Liver (tissue), 9 donors: ENCODE results near the gene FARS2. TPM values are rescaled to one million over a fixed set of nuclear protein-coding genes. Genes with fewer than 3 reads are reported as not detected.

Source experiments
- DNase-seq: peaks from one replicate; pipeline ENCODE4 v3.0.0-alpha.2; 2017; ENCODE audit warnings: low spot score
- H3K27ac ChIP-seq, 2 donors: one replicate each; pipeline ENCODE4 v1.7.0; 2013; ENCODE audit warnings: inconsistent platforms in 2 of 2, low read length in 2 of 2, control low read depth in 1 of 2, low read depth in 1 of 2, mild to moderate bottlenecking in 1 of 2
- H3K27me3 ChIP-seq, 4 donors: one replicate each; pipeline versions ENCODE4 v1.6.1 to v1.7.0; 2013; ENCODE audit warnings: low read length in 3 of 4, inconsistent platforms in 1 of 4, mild to moderate bottlenecking in 1 of 4, moderate library complexity in 1 of 4; ENCODE audit not compliant: control insufficient read depth in 4 of 4, insufficient read depth in 4 of 4
- H3K36me3 ChIP-seq, 4 donors: one replicate each; pipeline versions ENCODE4 v1.6.1 to v1.7.0; 2013; ENCODE audit warnings: low read length in 3 of 4, mild to moderate bottlenecking in 3 of 4, low read depth in 1 of 4, moderate library complexity in 1 of 4; ENCODE audit not compliant: control insufficient read depth in 4 of 4, insufficient read depth in 3 of 4
- H3K4me1 ChIP-seq, 4 donors: one replicate each; pipeline versions ENCODE4 v1.6.1 to v1.7.0; 2013; ENCODE audit warnings: low read length in 3 of 4, mild to moderate bottlenecking in 3 of 4, moderate library complexity in 1 of 4; ENCODE audit not compliant: control insufficient read depth in 4 of 4, insufficient read depth in 4 of 4
- H3K4me3 ChIP-seq, 3 donors: one replicate each; pipeline versions ENCODE4 v1.6.1 to v1.7.0; 2013; ENCODE audit warnings: low read length in 3 of 3, control low read depth in 1 of 3, low read depth in 1 of 3, mild to moderate bottlenecking in 1 of 3
- H3K9ac ChIP-seq, 2 donors: one replicate each; pipeline ENCODE4 v1.7.0; 2013; ENCODE audit warnings: low read length in 2 of 2, mild to moderate bottlenecking in 2 of 2, moderate library complexity in 2 of 2, control low read depth in 1 of 2, low read depth in 1 of 2
- H3K9me3 ChIP-seq, 4 donors: one replicate each; pipeline versions ENCODE4 v1.6.1 to v1.7.0; 2013; ENCODE audit warnings: low read length in 3 of 4; ENCODE audit not compliant: control insufficient read depth in 4 of 4
- EGR1 ChIP-seq, 2 donors: IDR thresholded peaks; 2 replicates each; pipeline ENCODE4 v1.6.1; 2016 to 2018; ENCODE audit warnings: antibody characterized with exemption in 2 of 2, low read depth in 2 of 2
- FOXA1 ChIP-seq: IDR thresholded peaks from 2 replicates; pipeline ENCODE4 v1.6.1; 2016; ENCODE audit warnings: antibody characterized with exemption
- FOXA2 ChIP-seq: IDR thresholded peaks from 2 replicates; pipeline ENCODE4 v1.6.1; 2016; ENCODE audit warnings: antibody characterized with exemption
- GABPA ChIP-seq, 2 donors: IDR thresholded peaks in 1 of 2; conservative IDR thresholded peaks in 1 of 2; 2 replicates each; pipeline ENCODE4 v1.6.1; 2016; ENCODE audit warnings: antibody characterized with exemption in 2 of 2, mild to moderate bottlenecking in 1 of 2, moderate library complexity in 1 of 2
- HNF4A ChIP-seq, 2 donors: conservative IDR thresholded peaks; 2 replicates each; pipeline ENCODE4 v1.6.1; 2016; ENCODE audit warnings: antibody characterized with exemption in 2 of 2, mild to moderate bottlenecking in 2 of 2
- HNF4G ChIP-seq: IDR thresholded peaks from 2 replicates; pipeline ENCODE4 v1.6.1; 2016; ENCODE audit warnings: antibody characterized with exemption
- JUND ChIP-seq, 2 donors: IDR thresholded peaks; 2 replicates each; pipeline ENCODE4 v1.6.1; 2016; ENCODE audit warnings: antibody characterized with exemption in 2 of 2
- NR2F2 ChIP-seq: IDR thresholded peaks from 2 replicates; pipeline ENCODE4 v1.6.1; 2016; ENCODE audit warnings: antibody characterized with exemption
- RAD21 ChIP-seq, 2 donors: IDR thresholded peaks; 2 replicates each; pipeline ENCODE4 v1.6.1; 2016; ENCODE audit warnings: antibody characterized with exemption in 2 of 2, mild to moderate bottlenecking in 2 of 2
- REST ChIP-seq: IDR thresholded peaks from 2 replicates; pipeline ENCODE4 v1.6.1; 2016; ENCODE audit warnings: antibody characterized with exemption, mild to moderate bottlenecking
- RXRA ChIP-seq, 2 donors: IDR thresholded peaks; 2 replicates each; pipeline ENCODE4 v1.6.1; 2017 to 2018; ENCODE audit warnings: antibody characterized with exemption in 2 of 2, mild to moderate bottlenecking in 1 of 2
- SP1 ChIP-seq: IDR thresholded peaks from 2 replicates; pipeline ENCODE4 v1.6.1; 2018; ENCODE audit warnings: antibody characterized with exemption, mild to moderate bottlenecking
- TAF1 ChIP-seq: conservative IDR thresholded peaks from 2 replicates; pipeline ENCODE4 v1.6.1; 2016; ENCODE audit warnings: antibody characterized with exemption, mild to moderate bottlenecking
- YY1 ChIP-seq: IDR thresholded peaks from 2 replicates; pipeline ENCODE4 v1.6.1; 2016; ENCODE audit warnings: antibody characterized with exemption, mild to moderate bottlenecking
- ZBTB33 ChIP-seq: IDR thresholded peaks from 2 replicates; pipeline ENCODE4 v1.6.1; 2016; ENCODE audit warnings: antibody characterized with exemption
- WGBS: extraction: QIAGEN DNeasy Blood & Tissue Kit; methylation state at CpG from one replicate; pipeline ENCODE4 v1.1.7; 2013; 5-methylcytosine and 5-hydroxymethylcytosine counted together
- polyA plus RNA-seq, 2 donors: library from polyadenylated mRNA; stranded (reverse) in 1 of 2; unstranded in 1 of 2; fragments of 200-250 nt in 1 of 2; fragments of >200 nt in 1 of 2; fragmentation: Nextera tagmentation in 1 of 2; extraction: Ambion mirVana in 1 of 2; gene quantifications; one replicate each; pipeline versions ENCODE4 v1.2.1 to v1.2.3, GENCODE V29; 2013 to 2015
- total RNA-seq, 2 donors: library from RNA; depleted of rRNA; stranded (reverse); fragments of >200 nt; gene quantifications; one replicate each; pipeline ENCODE4 v1.2.3, GENCODE V29; 2014
- TF ChIP-seq, protein P1 (sequence below): IDR thresholded peaks from 2 replicates; pipeline ENCODE4 v1.6.1; 2016; ENCODE audit warnings: antibody characterized with exemption
- TF ChIP-seq, protein P2 (sequence below): fragments of 150-350 bp; IDR thresholded peaks from 2 replicates; pipeline ENCODE4 v1.5.1; 2017; ENCODE audit warnings: improper control_type of control experiment, low read depth, low read length; ENCODE audit not compliant: missing input control
- TF ChIP-seq, protein P3 (sequence below): IDR thresholded peaks from 2 replicates; pipeline ENCODE4 v1.6.1; 2016; ENCODE audit warnings: antibody characterized with exemption
- donor health status: healthy.
- donor health status: healthy.
- donor health status: healthy.
- donor health status: healthy.
- donor health status: healthy.

FARS2 gene
- total and polyA plus RNA-seq, 4 donors = 7.8 to 25.9 (median 11.2) TPM

DNA sequence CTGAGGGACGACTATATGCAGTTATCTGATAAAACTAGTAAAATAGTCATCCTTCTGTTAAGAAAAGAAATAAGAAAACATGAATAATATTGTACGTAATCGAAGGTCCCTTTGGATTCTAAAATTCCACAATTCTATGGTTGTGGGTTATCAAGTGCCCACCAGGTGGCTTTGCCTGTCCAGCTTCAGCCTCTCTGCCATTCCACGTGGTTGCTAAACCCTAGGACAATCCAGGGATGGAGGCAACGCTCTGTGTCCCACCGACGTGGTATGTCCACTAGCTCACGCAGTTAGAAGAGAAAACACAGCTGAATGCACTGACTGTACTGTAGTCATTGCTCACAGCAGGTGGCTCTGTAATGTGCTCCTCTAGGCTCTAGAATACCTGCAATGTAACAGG lies 349.3 kb downstream of the FARS2 start:
- DNase-seq = no peak
- no peak overlapping the region for H3K9ac ChIP-seq
- WGBS = 95% methylated on average over 8 of the region's 8 CpGs
- H3K4me1 ChIP-seq = no peaks in the 10 kb centered on the region
- no peak overlapping the region for H3K27ac ChIP-seq
- H3K36me3 ChIP-seq = peaks cover 0 to 3% (median 0%) of the 10 kb centered on the region in 4 donors
- no peak overlapping the region for H3K4me3 ChIP-seq
- no peaks in the 10 kb centered on the region for H3K27me3 ChIP-seq
- H3K9me3 ChIP-seq = no peaks in the 10 kb centered on the region
- TF ChIP-seq REST (no peak), NR2F2 (no peak), HNF4G (no peak), RAD21 (IDR thresholded peaks at IDR 0.05) (no peak), GABPA (IDR thresholded peaks at IDR 0.05 in 1 of 2, conservative IDR thresholded peaks at IDR 0.05 in 1 of 2) (no peak), SP1 (no peak), TAF1 (no peak), JUND (IDR thresholded peaks at IDR 0.05) (no peak), ZBTB33 (no peak), FOXA2 (no peak), FOXA1 (no peak), HNF4A (conservative IDR thresholded peaks at IDR 0.05) (no peak), EGR1 (IDR thresholded peaks at IDR 0.05; ENCODE audit: low read depth in 2 of 2) (no peak), YY1 (no peak), RXRA (IDR thresholded peaks at IDR 0.05) (no peak)
- TF ChIP-seq, protein P1, sequence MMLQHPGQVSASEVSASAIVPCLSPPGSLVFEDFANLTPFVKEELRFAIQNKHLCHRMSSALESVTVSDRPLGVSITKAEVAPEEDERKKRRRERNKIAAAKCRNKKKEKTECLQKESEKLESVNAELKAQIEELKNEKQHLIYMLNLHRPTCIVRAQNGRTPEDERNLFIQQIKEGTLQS = no peak
- TF ChIP-seq, protein P2, sequence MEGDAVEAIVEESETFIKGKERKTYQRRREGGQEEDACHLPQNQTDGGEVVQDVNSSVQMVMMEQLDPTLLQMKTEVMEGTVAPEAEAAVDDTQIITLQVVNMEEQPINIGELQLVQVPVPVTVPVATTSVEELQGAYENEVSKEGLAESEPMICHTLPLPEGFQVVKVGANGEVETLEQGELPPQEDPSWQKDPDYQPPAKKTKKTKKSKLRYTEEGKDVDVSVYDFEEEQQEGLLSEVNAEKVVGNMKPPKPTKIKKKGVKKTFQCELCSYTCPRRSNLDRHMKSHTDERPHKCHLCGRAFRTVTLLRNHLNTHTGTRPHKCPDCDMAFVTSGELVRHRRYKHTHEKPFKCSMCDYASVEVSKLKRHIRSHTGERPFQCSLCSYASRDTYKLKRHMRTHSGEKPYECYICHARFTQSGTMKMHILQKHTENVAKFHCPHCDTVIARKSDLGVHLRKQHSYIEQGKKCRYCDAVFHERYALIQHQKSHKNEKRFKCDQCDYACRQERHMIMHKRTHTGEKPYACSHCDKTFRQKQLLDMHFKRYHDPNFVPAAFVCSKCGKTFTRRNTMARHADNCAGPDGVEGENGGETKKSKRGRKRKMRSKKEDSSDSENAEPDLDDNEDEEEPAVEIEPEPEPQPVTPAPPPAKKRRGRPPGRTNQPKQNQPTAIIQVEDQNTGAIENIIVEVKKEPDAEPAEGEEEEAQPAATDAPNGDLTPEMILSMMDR = no peak
- TF ChIP-seq, protein P3, sequence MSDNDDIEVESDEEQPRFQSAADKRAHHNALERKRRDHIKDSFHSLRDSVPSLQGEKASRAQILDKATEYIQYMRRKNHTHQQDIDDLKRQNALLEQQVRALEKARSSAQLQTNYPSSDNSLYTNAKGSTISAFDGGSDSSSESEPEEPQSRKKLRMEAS = no peak
